Endothelial cell of umbilical vein (primary cell): ENCODE results near the gene LCN2.

Source experiments
- POLR2A ChIP-seq: IDR thresholded peaks from 2 replicates; pipeline ENCODE4 v1.6.1; 2012; ENCODE audit warnings: low read depth, mild to moderate bottlenecking, control low read depth, low read length
- TF ChIP-seq, protein P1 (sequence below), 2 donors: IDR thresholded peaks; 1 replicate in 1 of 2; 2 replicates in 1 of 2; pipeline ENCODE4 v1.5.1; 2011; ENCODE audit warnings: low read length in 2 of 2, mild to moderate bottlenecking in 2 of 2, moderate library complexity in 2 of 2, control low read depth in 1 of 2, inconsistent platforms in 1 of 2, low read depth in 1 of 2; ENCODE audit not compliant: insufficient read depth in 1 of 2; ENCODE audit errors: extremely low read depth in 1 of 2

DNA sequence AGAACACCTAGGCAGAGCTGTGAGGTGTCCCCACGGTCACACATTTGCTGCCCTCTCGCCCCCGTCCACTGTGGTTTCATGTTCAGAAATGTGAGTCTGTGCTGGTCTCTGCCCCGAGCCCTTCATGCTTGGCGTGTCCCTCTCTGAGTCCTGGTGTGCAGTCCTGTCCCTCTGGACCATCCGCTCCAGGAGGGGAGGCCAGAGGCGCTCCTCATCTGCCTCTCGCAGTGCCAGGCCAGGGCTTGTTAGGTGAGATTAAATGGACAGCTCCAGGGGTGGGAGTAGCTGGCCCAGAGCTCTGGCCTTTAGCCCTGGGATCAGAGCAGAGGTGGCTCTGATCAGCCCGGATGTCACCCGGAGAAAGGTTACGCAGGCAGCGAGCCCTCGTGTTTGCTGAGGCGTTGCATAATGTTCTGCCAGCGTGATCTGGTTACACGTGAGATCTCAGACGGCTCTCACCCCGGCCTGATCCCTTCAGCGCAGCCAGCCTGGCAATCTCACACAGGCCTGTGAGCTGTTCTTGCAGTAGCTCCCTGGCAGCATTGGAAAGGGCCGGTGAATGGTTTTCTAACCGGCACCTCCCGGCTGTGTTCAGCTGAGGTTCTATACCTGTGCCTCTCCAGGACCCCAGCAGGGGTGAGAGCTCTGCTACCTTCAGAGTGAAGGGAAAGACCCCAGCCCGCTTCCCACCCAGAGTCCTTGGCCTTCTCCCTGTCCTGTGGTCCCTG, 46.2 kb upstream of the LCN2 start:
- TF ChIP-seq, protein P1, sequence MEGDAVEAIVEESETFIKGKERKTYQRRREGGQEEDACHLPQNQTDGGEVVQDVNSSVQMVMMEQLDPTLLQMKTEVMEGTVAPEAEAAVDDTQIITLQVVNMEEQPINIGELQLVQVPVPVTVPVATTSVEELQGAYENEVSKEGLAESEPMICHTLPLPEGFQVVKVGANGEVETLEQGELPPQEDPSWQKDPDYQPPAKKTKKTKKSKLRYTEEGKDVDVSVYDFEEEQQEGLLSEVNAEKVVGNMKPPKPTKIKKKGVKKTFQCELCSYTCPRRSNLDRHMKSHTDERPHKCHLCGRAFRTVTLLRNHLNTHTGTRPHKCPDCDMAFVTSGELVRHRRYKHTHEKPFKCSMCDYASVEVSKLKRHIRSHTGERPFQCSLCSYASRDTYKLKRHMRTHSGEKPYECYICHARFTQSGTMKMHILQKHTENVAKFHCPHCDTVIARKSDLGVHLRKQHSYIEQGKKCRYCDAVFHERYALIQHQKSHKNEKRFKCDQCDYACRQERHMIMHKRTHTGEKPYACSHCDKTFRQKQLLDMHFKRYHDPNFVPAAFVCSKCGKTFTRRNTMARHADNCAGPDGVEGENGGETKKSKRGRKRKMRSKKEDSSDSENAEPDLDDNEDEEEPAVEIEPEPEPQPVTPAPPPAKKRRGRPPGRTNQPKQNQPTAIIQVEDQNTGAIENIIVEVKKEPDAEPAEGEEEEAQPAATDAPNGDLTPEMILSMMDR (IDR thresholded peaks at IDR 0.05; ENCODE audit: extremely low read depth in 1 of 2, insufficient read depth in 1 of 2, low read depth in 1 of 2, low read length in 2 of 2), result no peak
- TF ChIP-seq POLR2A, result no peak
